Parathyroid adenoma (tissue), 2 donors: Measurements from ENCODE around the gene TYROBP.

ENCODE experiments used
- H2AFZ ChIP-seq: fragments of 300-600 bp; sonication (generic); one replicate; pipeline ENCODE4 v1.7.0; 2017; ENCODE audit warnings: antibody characterized with exemption, mild to moderate bottlenecking
- H3K27ac ChIP-seq: fragments of 300-600 bp; sonication (generic); one replicate; pipeline ENCODE4 v1.7.0; 2017
- H3K27me3 ChIP-seq: fragments of 300-600 bp; sonication (generic); one replicate; pipeline ENCODE4 v1.7.0; 2017; ENCODE audit warnings: low read length; ENCODE audit not compliant: control insufficient read depth, insufficient read depth
- H3K36me3 ChIP-seq: fragments of 300-600 bp; sonication (generic); one replicate; pipeline ENCODE4 v1.7.0; 2017; ENCODE audit warnings: low read length; ENCODE audit not compliant: control insufficient read depth, insufficient read depth
- H3K4me1 ChIP-seq: fragments of 300-600 bp; sonication (generic); one replicate; pipeline ENCODE4 v1.7.0; 2017; ENCODE audit warnings: control low read depth
- H3K4me2 ChIP-seq: fragments of 300-600 bp; sonication (generic); one replicate; pipeline ENCODE4 v1.7.0; 2017; ENCODE audit warnings: low read length
- H3K4me3 ChIP-seq: fragments of 300-600 bp; sonication (generic); one replicate; pipeline ENCODE4 v1.7.0; 2017; ENCODE audit warnings: low read depth, low read length
- H3K79me2 ChIP-seq: fragments of 300-600 bp; sonication (generic); one replicate; pipeline ENCODE4 v1.7.0; 2017; ENCODE audit warnings: control low read depth
- H3K9ac ChIP-seq: fragments of 300-600 bp; sonication (generic); one replicate; pipeline ENCODE4 v1.7.0; 2017; ENCODE audit warnings: mild to moderate bottlenecking
- H3K9me3 ChIP-seq: fragments of 300-600 bp; sonication (generic); one replicate; pipeline ENCODE4 v1.7.0; 2017; ENCODE audit warnings: low read length; ENCODE audit not compliant: control insufficient read depth
- TF ChIP-seq, protein P1 (sequence below): fragments of 300-600 bp; sonication (generic); IDR thresholded peaks from one replicate; pipeline ENCODE4 v1.7.0; 2017; ENCODE audit warnings: antibody characterized with exemption, mild to moderate bottlenecking
- donor health status: primary hyperparathyroidism.

TYROBP gene

DNA sequence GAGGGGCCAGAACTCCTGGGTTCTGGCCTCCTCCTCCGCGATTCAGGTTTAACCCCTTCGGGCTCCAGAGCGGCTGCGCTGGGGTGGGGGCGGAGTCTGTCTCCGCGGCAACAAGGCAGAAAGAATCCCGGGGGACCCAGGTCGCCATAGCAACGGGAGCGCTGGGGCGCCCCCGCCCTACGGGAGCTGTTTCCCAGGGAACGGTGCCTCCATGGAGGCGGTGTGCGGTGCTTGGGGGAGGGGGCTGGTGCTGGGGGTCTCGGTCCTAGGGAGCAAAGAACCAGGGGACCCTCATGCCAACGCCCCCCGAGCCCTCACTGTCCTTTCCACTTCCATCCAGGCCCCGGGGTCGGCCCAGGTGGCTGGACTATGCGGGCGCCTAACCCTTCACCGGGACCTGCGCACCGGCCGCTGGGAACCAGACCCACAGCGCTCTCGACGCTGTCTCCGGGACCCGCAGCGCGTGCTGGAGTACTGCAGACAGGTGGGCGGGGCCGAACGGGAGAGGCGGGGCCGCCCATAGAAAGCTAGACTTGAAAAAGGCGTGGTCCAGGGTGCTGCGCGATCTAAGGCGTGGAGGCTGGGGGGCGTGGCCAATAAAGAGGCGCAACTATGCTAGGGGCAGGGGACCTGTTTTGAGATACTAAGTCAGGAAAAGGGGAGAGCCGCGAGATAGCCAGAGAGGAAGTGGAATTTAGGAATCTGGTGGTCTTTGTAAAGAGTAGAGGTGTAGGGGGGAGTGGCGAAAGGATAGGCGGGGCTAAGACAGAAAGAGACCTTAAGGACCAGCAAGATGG is 38.6 kb downstream of the TYROBP start:
- peak overlapping the region; percentile 65 for H3K27ac ChIP-seq
- no peaks in the 10 kb centered on the region for H3K27me3 ChIP-seq
- H2AFZ ChIP-seq, result peak overlapping the region; percentile 61
- H3K4me1 ChIP-seq, result peaks cover 11% of the 10 kb centered on the region
- peak overlapping the region; percentile 79 for H3K4me2 ChIP-seq
- TF ChIP-seq, protein P1, sequence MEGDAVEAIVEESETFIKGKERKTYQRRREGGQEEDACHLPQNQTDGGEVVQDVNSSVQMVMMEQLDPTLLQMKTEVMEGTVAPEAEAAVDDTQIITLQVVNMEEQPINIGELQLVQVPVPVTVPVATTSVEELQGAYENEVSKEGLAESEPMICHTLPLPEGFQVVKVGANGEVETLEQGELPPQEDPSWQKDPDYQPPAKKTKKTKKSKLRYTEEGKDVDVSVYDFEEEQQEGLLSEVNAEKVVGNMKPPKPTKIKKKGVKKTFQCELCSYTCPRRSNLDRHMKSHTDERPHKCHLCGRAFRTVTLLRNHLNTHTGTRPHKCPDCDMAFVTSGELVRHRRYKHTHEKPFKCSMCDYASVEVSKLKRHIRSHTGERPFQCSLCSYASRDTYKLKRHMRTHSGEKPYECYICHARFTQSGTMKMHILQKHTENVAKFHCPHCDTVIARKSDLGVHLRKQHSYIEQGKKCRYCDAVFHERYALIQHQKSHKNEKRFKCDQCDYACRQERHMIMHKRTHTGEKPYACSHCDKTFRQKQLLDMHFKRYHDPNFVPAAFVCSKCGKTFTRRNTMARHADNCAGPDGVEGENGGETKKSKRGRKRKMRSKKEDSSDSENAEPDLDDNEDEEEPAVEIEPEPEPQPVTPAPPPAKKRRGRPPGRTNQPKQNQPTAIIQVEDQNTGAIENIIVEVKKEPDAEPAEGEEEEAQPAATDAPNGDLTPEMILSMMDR, result no peak
- H3K4me3 ChIP-seq, result peak overlapping the region; percentile 41
- no peaks in the 10 kb centered on the region for H3K9me3 ChIP-seq
- no peak overlapping the region for H3K9ac ChIP-seq
- H3K79me2 ChIP-seq, result peaks cover 4% of the 10 kb centered on the region
- H3K36me3 ChIP-seq, result no peaks in the 10 kb centered on the region

DNA sequence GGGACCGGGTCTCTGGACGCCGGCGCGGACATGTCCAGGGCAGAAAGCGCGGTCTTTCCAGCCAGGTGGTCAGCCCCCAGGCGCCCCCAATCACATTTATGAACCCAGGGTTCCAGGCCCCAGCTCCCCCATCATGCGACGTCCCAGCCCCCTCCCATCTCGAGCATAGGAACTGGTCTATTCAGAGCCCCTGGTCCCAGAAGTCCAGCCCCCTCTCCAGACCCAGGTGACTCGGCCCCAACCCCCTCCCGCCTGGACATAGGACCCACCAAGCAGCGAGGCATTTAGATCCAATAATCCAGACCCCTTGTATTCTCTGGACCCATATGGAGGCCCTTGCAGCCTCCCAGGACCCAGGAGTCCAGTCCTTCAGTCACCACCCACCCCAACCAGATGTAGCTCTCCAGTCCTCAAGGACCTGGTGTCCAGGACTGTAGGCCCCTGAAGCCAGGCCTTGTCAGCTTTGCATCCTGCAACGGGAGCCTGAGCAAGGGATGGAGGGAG is 39.2 kb downstream of the TYROBP start:
- H3K4me3 ChIP-seq, result peak overlapping the region; percentile 41
- H3K36me3 ChIP-seq, result no peaks in the 10 kb centered on the region
- no peak overlapping the region for H3K9ac ChIP-seq
- TF ChIP-seq, protein P1, result no peak
- H3K4me1 ChIP-seq, result peaks cover 11% of the 10 kb centered on the region
- peaks cover 4% of the 10 kb centered on the region for H3K79me2 ChIP-seq
- H3K9me3 ChIP-seq, result no peaks in the 10 kb centered on the region
- peak overlapping the region; percentile 61 for H2AFZ ChIP-seq
- H3K27ac ChIP-seq, result peak overlapping the region; percentile 65
- H3K27me3 ChIP-seq, result no peaks in the 10 kb centered on the region
- peak overlapping the region; percentile 79 for H3K4me2 ChIP-seq

- no peaks in the 10 kb centered on the region for H3K36me3 ChIP-seq
- peak within 1 kb of the TSS; percentile 74 for H3K27ac ChIP-seq
- H3K4me1 ChIP-seq, result peaks cover 11% of the 10 kb centered on the region
- peak within 1 kb of the TSS; percentile 79 for H3K4me2 ChIP-seq
- TF ChIP-seq, protein P1, result no peak
- no peak within 1 kb of the TSS for H3K9ac ChIP-seq
- H3K9me3 ChIP-seq, result no peaks in the 10 kb centered on the region
- peak within 1 kb of the TSS; percentile 81 for H2AFZ ChIP-seq
- peaks cover 4% of the 10 kb centered on the region for H3K79me2 ChIP-seq
- H3K4me3 ChIP-seq, result peak within 1 kb of the TSS; percentile 41
- H3K27me3 ChIP-seq, result no peaks in the 10 kb centered on the region
These were observed 39.8 kb downstream of the TYROBP start, which contains the start of gene APLP1 for GRCh38 chr19:35868172-35868822. Gene APLP1 (plus strand): TSS chr19:35868574. CDS start chr19:35868637, 63 bp downstream.

GRCh38 chr19:35863018-35863417 is 45.1 kb downstream of the TYROBP start:
- no peak overlapping the region for H2AFZ ChIP-seq
- no peak overlapping the region for H3K4me3 ChIP-seq
- TF ChIP-seq, protein P1, result no peak
- H3K4me1 ChIP-seq, result peaks cover 3% of the 10 kb centered on the region
- H3K9ac ChIP-seq, result no peak overlapping the region
- no peak overlapping the region for H3K27ac ChIP-seq
- no peak overlapping the region for H3K4me2 ChIP-seq
- H3K27me3 ChIP-seq, result no peaks in the 10 kb centered on the region
- H3K36me3 ChIP-seq, result no peaks in the 10 kb centered on the region
- no peaks in the 10 kb centered on the region for H3K79me2 ChIP-seq
- H3K9me3 ChIP-seq, result no peaks in the 10 kb centered on the region
